GM18951 (cell line): ENCODE results near the gene ARHGAP26.

ENCODE experiments used
- POLR2A ChIP-seq: IDR thresholded peaks from 4 replicates; pipeline ENCODE4 v1.6.1; 2011; ENCODE audit warnings: mild to moderate bottlenecking; ENCODE audit not compliant: insufficient read length, insufficient read depth; ENCODE audit errors: extremely low read depth
- in situ Hi-C: fragments of 300-500 bp; cut with MboI; formaldehyde crosslinking; loops from one replicate; pipeline ENCODE4 v1.12.0; 2022; ENCODE audit warnings: low sequenced_read_pairs, mixed read lengths, inconsistent platforms; ENCODE audit not compliant: unreplicated experiment

The ARHGAP26 gene

DNA sequence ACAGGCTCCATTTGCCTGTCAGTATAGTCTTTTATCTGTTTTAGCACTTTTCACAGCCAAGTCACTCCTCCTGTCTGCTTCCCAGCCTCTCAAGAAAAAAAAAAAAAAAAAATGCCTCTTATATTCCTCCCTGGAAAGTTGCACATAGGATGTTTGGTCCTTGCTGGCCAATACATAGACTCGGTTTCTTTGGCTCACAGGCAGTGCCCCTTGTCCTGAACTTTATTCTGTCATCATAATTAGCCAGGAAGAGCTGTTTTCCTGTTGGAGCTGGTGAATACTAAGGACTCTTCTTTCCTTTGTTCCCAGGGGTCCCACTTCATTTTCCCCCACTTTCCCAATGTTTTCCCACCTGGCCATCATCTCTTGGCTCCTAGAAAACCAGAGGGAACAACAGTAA, 442.1 kb downstream of the ARHGAP26 start:
- in situ Hi-C loops: no loop called here
- TF ChIP-seq POLR2A: no peak

DNA sequence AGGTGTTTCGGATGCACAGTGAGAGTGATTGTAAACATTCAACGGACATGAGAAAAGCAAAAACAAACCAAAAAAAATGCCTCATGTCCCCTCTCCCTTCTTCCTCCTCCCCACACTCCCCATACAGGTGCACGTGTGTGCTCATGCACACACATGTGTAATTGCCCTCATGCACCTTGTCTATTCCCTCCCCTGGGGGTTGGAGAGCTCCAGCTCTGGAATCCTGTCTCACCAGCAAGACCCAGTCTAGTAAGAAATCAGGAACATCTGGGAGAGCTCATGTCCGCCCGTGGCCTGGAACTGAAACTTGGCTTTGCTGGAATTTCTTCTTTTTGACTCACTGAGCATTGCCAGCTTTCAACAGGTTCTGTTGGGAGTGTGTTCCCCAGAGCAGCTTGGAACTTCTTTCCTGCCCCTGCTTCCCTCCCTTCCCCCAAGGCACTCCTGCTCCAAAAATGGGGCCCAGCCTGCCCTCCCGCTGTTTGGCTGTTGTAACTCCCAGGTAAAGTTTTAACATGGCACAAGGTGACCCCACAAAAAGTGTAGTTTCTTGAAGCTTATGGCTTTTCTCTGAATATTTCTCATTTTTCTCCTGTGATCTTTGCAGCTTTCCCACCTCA, 443.2 kb downstream of the ARHGAP26 start:
- TF ChIP-seq POLR2A: no peak
- in situ Hi-C loops: no loop called here

DNA sequence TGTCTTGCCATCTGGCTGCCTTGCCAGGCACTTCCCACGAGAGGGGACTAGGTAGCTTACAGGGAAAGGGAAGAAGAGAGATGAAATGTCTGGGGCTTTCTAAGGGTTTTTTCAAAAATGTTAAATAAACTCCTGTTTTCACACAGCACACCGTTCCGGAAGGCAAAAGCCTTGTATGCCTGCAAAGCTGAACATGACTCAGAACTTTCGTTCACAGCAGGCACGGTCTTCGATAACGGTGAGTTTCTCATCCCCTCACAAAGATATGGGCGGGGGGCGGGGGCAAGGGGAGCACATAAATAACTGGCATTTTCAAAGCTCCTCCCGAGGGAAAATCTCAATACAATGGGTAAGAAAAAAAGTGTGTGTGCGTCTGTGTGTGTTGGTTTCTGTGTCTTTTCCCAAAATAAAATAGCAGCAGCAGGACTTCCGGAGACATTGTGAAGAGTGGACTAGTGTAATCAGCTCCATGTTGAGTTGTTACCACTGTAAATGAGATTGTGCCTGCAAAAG, 443.7 kb downstream of the ARHGAP26 start:
- TF ChIP-seq POLR2A: no peak
- in situ Hi-C loops: no loop called here

- TF ChIP-seq POLR2A: no peak
- in situ Hi-C loops: no loop called here
These were observed 444.3 kb downstream of the ARHGAP26 start for GRCh38 chr5:143214458-143214857.

- in situ Hi-C loops: no loop called here
These were observed 444.7 kb downstream of the ARHGAP26 start for GRCh38 chr5:143214890-143215289.

DNA sequence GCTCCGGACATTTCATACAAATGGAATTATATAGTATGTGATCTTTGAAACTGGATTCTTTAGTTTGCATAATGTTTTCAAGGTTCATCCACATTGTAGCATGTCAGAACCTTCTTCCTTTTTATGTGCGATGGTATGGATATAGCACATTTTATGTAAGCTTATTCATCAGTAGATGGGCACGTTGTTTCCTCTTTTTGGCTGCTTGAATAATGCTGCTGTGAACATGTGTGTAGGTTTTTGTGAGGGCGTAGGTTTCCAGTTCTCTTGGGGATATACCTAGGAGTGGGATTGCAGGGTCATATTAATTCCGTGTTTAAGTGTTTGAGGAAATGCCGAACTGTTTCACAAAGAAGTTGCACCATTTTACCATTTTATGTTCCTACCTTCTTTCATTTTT, 445.5 kb downstream of the ARHGAP26 start:
- TF ChIP-seq POLR2A: no peak
- in situ Hi-C loops: no loop called here

More at GRCh38 chr5:143214890-143215289, 444.7 kb downstream of the ARHGAP26 start:
- TF ChIP-seq POLR2A: no peak

GRCh38 chr5:143216211-143216610, 446.0 kb downstream of the ARHGAP26 start:
- no peak for TF ChIP-seq POLR2A
- in situ Hi-C loops: no loop called here

DNA sequence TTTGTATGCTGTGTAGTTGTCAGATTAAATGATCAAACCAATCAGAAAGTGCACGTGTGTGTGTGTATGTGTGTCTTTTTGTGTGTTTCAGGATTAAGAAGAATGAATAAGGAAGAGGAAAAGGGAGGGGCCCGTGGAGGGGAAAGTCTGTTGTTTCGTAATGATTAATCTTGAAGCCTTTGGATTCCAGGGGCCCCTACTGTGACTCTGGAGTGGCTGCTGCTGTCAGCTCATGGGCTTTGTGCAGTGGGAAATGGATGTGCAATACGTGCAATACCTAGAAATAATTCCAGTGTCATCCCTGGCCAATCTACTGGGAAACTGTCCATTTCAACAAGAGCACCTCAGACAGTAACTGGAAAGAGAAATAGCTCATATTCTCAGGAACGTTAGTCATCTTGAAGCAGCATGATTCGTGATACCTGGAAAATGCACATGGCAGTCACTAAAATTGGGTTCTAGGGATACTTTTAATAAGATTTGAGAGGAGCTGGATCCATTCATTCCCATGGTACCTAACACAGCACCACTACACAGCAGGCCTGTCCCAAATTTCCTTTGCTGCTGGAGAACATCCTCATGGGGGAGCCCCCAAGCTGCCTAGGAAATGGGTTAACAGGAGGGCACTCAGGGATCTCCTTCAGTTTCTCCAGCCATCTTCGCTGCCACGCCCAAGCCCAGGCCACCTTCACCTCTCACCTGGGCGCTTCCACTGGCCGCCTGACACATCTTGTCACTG, 447.1 kb downstream of the ARHGAP26 start:
- in situ Hi-C loops: no loop called here
- TF ChIP-seq POLR2A: no peak

GRCh38 chr5:143217804-143218160, 447.6 kb downstream of the ARHGAP26 start:
- in situ Hi-C loops: no loop called here
- no peak for TF ChIP-seq POLR2A

- no peak for TF ChIP-seq POLR2A
- in situ Hi-C loops: no loop called here
These were observed 448.5 kb downstream of the ARHGAP26 start for GRCh38 chr5:143218517-143219170.

GRCh38 chr5:143219696-143220095, 449.5 kb downstream of the ARHGAP26 start:
- TF ChIP-seq POLR2A: no peak
- in situ Hi-C loops: loop anchor here (10.0 kb wide), 1 partner anchor 165 kb away; no protein-coding TSS in a partner anchor

- in situ Hi-C loops: loop anchor here (10.0 kb wide), 1 partner anchor 164 kb away; no protein-coding TSS in a partner anchor
- no peak for TF ChIP-seq POLR2A
These were observed 450.6 kb downstream of the ARHGAP26 start for GRCh38 chr5:143220748-143221251.
